MM.1S (cell line): ENCODE results near the gene SORD.
"Not testable (repeated sequence)": the region's sequence is repeated elsewhere in the genome, so short reads cannot be mapped to it uniquely, and the experiment has no call there.

ENCODE experiments used
- EZH2 ChIP-seq: fragments of 300-600 bp; sonication (generic); optimal IDR thresholded peaks from 2 replicates; pipeline ENCODE3; 2017; ENCODE audit warnings: low read depth, mild to moderate bottlenecking, antibody characterized with exemption, low read length, mixed read lengths
- EZH2phosphoT487 ChIP-seq: fragments of 300-600 bp; sonication (generic); IDR thresholded peaks from 2 replicates; pipeline ENCODE4 v1.6.1; 2018; ENCODE audit warnings: antibody characterized with exemption, low read length
- TF ChIP-seq, protein P1 (sequence below): fragments of 300-600 bp; sonication (generic); IDR thresholded peaks from 2 replicates; pipeline ENCODE4 v1.5.1; 2016; ENCODE audit warnings: antibody characterized with exemption, low read length, mixed read lengths

DNA sequence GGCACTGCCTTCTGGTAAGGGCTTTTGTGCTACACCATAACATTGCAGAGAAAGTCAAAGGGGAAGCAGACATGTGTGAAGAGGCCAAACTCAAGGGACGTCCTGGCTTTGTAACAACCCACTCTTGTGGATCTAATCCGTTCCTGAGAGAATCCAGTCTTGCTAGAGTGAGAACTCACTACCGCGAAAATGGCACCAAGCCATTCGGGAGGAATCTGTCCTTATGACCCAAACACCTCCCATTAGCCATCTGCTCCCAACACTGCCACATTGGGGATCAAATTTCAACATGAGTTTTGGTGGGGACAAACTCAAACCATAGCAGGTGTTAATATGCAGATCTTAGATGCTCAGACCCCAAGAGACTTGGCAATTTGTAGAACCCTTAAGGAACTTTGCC lies 56.2 kb downstream of the SORD start:
- TF ChIP-seq, protein P1, sequence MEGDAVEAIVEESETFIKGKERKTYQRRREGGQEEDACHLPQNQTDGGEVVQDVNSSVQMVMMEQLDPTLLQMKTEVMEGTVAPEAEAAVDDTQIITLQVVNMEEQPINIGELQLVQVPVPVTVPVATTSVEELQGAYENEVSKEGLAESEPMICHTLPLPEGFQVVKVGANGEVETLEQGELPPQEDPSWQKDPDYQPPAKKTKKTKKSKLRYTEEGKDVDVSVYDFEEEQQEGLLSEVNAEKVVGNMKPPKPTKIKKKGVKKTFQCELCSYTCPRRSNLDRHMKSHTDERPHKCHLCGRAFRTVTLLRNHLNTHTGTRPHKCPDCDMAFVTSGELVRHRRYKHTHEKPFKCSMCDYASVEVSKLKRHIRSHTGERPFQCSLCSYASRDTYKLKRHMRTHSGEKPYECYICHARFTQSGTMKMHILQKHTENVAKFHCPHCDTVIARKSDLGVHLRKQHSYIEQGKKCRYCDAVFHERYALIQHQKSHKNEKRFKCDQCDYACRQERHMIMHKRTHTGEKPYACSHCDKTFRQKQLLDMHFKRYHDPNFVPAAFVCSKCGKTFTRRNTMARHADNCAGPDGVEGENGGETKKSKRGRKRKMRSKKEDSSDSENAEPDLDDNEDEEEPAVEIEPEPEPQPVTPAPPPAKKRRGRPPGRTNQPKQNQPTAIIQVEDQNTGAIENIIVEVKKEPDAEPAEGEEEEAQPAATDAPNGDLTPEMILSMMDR = not testable (repeated sequence)
- TF ChIP-seq EZH2, EZH2phosphoT487: not testable (repeated sequence)
